ENCODE results near the gene ARNT2.

The ARNT2 gene

DNA sequence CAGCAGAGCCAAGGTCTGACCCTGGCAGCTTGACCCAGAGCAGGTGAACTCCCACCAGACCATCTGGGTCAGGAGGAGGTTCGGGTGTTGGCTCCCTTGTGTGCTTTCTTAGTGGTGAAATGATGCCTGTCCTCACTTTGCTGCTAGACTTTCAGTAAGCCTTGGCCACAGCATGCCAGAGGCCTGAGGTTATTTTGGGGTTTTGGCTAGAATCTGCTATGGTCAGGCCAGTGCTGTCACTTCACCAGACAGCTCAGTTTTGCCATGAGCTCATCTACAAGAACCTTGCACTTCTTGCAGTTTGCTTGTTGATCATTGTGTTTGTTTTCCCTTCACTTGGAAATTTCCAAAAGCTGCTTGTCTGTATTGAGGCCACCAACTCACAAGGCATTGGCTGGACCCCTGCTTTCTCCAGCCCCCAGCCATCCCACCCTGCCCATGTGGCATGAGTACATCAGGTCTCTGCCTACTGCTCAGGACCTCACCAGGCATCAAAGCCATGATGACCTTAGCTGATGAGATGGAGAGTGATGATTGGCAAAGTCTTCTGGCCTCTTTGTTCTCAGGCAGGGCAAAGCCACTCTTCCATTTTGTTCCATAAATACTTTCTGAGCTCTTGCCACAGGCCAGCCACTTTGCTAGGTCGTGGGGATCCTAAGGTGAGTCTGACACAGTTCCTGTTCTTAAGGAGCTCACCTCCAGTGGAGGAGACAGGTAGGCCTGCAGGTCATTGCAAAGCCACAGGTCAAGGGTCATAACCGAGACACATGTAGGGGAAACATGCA, 122.6 kb downstream of the ARNT2 start:
- no peak for DNase-seq

DNA sequence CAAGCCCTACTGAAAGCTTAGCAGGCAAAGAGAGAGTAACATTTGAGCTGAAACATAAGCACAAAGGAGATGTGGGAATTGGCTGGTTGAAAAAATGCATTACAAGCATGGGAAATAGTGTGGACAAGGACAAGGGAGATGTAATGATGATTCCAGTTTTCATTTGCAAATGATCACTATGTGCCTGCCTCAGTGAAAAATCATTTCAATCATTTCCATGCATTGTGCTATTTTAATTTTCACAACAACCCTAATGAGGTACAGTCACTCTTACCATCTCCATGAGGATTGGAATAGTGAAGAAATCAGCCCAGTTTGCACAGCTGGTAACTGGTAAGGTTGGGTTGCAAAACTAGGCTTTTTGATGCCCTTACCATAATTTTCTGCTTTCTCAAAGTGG, 123.2 kb downstream of the ARNT2 start:
- DNase-seq: no peak

DNA sequence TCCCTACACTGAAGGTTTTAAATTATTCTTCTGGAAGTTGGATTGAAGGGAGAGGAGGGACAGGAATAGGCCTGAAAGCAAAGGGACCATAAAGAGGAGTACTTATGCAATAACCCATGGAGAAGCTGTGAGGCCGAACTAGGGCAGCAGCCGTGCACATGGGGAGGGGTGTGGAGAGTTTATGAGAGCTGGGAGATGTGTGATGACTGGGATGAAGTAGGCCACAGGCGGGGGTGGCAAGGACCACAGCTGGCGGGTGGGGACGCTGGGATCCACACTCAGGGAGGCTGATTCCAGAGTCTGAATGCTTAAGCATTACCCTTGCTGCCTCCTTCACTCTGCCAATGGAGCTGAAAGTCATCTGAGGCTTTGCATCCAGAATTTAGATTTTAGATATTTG, 123.8 kb downstream of the ARNT2 start:
- DNase-seq: no peak

DNA sequence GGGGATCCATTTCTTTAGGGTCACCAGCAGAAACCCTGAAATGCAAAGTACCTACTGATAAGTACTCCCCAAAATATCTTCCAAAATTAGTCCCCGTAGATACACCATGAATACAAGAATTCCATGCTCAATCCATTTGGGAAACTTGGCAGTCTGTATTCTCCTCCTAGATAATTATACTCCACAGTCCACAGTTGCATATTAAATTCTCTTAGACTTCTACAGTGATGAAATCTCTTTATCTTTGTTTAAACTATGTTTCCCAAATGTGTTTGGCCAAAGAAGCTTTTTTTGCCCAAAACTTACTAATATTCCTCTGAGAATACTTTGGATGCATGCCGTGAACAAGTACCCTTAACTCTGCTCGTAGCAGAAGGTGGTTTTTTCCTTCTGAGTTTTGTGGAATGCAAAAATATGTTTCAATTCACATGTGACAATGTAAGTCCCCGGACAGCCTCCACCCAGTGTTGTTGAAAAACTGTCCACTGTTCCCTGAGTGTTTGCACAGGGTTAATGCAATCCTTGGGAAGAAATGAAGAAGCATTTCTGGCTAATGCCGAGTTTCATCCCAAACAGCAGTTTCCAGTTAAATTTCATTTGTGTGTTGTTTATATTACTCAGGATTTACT, 126.7 kb downstream of the ARNT2 start:
- DNase-seq: no peak

DNA sequence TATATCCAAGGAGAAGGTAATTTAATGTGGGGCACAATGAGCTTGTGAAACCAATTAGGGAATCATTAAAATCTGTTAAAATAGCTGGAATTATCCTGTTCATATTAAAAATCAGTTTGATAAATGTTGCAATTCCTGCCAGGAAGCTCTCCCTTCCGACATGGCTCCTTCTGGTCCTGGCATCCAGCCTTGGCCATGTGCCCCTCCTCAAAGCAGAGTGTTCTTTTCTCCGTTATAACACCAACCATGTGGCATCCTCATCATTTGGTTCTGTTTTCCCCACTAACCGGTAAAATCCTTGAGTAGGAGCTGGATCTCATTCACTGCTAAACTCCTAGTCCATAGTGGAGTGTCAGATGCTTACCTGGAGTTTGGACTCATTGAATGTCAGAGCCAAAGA, 127.2 kb downstream of the ARNT2 start:
- DNase-seq: no peak

DNA sequence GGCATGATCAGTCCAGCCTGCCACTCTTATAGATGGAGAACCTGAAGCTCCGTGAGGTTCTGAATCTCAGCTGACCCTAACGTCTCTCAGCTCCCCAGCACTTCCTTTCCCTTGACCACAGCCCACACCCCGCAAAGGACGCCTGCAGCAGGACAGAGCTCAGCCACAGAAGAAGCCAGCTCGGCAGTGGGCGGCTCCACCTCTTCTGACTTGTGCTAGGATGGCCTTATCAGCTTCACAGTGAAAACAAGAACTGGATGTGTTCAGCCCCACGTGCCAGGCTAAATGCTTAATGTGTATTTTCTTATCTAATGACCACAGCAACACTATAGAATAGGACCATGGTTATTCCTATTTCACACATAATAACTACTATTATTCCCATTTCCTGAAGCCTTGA, 127.6 kb downstream of the ARNT2 start:
- DNase-seq: no peak

DNA sequence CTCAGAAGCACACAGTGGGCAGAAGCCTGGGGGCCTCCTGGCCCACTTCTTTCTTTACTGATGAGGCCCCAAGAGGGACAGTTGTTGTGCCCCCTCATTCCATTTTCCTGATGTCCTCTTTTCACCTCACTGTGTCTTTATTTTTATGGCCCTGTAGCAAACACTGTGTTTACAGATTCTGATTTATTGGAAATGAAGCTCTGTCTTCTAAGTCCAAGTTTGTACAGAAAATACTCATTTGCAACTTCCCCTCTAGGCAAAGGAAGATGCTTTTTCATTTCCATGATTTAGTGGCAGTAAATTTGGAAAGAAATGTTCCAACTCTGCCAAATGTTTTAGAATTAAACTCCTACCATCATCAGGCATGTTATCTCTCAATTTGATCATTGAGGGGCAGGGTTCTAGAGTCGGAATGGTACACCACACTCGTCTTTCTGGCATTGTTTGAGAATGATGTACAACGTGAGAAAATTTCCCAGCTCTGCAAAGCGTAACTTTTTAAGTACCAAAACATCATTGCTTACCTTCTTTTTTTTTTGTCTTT, 129.7 kb downstream of the ARNT2 start:
- DNase-seq: no peak

DNA sequence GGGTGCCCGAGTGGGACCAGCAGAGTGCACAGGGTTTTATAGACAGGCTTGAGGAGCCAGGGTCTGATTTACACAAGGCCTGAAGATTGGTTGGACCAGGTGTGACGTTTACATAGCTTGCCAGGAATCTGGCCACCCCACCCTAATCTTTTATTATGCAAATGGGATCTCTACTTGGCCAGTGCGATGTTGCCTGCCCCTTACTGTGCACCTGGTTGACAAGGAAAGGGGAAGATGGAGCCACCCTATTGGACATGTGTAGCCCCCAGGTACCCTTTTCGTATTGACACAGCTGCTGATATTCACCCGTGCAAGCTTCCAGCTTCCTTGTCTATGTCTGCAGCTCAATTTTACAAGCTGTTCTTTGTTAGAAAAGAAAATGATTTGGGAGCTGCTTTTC, 132.0 kb downstream of the ARNT2 start:
- peak; percentile 93 for DNase-seq

DNA sequence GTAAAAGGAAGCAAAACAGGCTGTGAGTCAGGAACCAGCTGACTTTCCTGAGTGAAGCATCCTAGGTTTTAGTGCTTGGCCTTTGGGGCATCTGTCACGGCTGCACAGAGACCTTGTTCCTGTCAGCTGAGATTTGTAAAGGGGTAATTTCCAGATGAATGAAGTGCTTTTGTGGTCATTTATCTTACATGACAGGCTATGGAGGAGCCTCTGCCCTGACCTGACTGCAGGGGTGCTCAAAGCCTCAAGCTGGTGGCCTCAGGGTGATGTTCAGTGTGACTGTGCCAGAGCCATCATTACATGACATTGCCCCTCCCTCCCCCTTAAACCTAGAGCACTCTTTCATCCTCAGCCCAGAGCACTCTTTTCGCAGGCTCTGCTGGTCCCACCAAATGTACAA, 132.5 kb downstream of the ARNT2 start:
- DNase-seq: no peak

DNA sequence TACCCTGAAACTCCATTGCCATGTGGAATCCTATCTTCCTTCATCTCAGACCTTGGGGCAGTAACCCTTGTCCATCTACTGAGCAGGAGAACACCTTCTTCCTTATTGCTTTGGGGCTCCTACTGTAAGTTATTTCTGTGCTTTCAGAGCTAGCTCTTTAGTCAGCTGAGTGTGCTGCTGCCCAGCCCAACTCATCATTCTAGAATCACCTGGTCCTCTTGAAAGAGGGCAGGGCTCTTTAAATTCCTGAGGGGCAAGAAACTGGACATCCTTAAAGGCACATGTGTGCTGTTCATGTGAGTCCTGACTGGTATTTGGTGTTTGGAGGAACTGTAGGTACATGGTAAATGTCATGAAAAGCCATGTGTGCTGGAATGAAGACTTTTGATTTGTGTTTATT, 140.9 kb downstream of the ARNT2 start:
- no peak for DNase-seq

DNA sequence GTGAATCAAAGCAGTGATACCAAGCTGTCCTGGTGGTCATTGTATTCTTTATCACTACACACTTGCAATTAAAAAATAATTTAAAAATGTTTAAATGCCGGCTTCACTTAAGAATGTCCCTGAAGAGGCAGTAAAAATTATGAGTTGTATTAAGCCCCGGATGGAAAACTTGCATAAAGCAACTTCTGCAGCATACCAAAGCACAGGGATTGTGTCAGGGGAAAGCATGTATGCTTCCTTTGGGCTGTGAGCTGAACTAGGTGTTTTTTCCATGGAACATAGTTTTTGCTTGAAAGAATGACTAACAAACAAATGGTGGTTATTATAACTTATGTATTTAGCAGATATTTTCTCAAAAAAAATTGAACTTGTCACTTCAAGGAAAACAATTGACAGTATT, 143.1 kb downstream of the ARNT2 start:
- no peak for DNase-seq

DNA sequence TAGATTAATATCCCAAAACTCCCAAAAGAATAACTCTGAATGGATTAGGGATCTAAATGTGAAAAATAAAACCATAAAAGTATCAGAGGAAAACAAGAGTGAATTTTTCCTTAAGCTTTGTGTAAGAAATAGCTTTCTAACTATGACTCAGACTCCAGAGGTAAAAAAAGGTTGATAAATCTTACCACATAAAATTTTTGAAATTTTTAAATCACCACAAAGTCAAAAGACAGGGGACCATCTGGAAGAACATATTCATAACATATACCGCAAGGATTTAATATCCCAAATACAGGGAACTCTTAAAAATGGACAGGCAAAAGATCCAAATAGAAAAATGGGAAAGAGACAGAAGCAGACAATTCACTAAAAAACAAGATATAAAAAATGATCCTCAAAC, 145.0 kb downstream of the ARNT2 start:
- no peak for DNase-seq

DNA sequence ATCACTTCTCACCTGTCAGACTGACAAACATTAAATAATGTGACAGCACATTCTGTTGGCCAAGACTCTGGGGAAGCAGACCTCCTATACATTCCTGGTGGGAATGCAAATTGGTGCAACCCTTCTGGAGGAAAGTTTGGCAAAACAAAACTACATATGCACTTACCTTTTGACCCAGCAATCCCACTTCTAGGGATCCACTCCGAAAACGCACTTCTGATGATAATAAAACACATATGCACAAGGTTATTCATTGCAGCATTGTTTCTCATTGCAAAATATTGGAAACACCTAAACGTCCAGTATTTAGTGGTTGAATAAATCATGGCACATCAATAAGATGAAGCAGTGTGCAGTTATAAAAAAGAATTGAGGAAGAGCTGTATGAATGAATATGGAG, 145.5 kb downstream of the ARNT2 start:
- DNase-seq: no peak

DNA sequence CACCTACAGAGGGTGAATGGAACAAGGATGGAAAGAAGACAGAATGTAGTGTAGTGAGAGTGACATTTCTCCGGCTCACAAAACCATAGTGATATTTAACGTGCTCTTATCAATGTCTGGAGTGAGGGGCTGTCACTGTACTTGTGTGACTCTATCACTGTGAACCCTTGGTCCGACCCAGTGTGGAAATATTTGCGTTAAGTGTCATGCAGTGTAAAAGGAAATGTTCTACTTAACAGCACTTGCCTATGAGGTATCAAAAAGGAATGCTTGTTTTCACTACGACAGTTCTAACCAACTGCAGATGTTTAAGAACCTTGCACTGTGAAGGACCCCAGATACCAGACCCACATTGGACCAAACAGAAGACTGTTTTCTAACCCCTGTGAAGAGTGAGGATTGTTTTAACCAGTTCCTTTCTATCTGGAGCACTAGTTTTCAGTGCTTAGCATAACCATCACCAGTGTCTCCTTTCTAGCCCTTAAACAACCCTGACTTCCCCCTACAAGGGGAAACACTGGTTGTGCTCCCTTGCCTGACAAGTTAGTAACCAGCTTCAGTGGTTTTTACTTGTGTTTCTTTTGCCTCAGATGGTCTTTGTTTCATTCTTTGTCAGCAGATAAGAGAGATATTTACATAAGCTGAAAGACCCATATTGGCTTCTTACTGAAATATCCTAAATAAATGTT, 146.2 kb downstream of the ARNT2 start:
- DNase-seq: no peak

DNA sequence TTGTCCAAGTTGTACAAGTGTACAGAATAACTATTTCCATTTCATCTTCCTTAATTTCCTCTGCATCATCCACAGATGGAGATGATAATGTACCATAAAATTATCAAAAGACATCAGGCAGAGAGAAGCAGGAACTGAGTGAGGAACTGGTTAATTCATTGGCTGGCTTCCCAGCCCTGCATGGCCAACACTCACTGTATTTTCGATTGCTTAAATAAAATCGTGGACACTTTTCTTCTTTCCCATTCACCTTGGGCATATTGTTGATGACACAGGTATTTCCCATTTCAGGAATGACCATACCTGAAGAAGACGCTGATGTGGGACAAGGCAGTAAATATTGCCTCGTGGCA, 146.7 kb downstream of the ARNT2 start:
- DNase-seq: no peak

DNA sequence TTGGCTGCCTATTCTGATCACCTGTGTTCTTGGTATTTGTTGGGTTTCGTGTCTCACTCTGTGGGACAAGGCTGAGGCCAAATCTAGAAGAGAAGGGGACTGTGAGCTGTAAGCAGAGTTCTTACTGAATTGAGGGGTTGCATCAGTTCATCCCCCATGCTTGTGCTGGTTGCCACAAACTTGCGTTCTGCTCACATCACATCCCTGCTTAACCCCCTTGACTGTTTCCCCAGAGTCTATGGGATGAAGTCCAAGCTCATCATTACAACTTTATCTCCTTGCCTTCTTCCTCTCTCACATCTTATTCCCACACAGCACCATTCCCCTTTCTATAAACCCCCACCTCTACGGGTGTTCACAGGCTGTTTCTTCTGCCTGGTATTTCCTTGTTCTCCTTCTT, 147.2 kb downstream of the ARNT2 start:
- DNase-seq: no peak

DNA sequence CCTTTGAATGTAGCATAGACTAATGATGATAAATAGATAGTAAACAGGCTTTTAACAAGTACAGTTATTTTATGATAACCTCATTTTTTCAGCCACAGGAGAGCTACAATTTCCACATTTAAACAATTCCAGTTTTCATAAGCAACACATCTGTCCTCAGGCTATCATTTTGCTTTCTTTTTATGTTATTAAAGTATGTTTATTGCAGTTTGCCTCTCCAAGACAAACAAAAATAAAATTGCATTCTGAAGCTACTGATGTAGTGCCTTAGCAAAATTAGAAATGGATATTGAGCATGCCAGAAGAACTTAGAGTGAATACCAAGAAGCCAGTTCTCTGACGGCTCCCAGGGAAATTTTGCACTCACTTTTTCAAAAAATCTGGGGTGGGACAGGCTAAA, 150.4 kb downstream of the ARNT2 start:
- DNase-seq: no peak

DNA sequence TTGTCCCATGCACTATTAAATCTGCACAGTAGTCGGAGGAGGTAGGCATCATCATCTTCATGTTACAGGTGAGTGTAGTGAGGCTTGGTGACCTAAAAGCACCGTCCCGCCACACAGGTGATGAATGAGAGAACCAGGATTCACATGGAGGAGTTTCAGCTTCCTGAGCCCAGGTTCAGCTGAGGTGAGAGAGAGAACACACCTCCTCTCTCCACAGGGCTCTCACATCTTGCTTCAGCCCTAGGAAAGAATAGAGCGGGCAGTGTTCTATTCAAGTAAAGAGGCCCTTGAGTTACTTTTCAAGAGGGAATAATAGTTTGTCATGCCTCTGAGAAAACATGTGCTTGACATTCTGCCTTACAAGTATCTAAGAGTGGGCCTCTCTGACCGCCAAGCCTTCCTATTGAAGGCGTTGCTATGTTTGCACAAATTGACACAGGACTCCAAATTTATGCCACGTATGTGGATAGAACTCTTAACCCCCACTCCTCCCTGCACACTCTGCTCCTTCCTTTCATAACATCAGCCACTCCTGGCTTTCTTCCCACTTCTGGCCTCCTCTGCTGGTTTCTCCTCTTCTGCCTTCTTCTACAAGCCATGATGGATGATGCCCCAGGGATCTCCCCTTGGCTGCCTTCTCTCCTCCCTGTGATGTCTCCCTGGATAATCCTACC, 152.6 kb downstream of the ARNT2 start:
- DNase-seq: peak; percentile 65

DNA sequence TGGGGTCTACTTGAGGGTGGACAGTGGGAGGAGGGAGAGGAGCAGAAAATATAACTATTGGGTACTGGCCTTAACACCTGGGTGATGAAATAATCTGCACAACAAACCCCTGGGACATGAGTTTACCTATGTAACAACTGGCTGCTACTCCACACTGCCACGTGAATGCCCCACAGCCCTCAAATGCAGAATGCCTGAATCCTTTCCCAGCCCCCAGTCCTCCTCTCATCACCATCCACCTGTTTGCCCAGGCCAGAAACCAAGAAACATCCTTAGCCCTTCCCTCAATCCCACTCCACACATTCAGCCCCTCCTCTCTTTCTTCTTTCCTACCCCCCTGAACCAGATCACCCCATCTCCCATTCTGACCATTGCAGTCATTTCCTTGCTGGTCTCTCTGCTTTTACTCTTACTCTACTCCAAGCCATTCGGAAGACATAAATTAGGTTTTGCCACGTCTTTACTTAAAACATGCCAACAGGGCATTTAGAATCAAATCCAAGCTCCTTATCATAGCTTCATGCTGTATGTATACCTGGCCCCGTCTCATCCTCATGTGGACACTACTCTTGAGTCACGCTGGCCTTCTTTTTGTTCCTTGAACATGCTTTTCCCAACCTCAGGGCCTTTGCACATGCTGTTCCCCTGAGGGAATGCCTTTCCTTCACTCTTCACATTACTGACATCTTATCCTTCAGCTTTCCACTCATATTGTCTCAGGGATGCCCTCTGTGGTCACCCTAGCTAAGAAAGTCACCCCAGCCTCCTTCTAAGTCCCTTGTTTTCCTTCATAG, 153.5 kb downstream of the ARNT2 start:
- DNase-seq: no peak

DNA sequence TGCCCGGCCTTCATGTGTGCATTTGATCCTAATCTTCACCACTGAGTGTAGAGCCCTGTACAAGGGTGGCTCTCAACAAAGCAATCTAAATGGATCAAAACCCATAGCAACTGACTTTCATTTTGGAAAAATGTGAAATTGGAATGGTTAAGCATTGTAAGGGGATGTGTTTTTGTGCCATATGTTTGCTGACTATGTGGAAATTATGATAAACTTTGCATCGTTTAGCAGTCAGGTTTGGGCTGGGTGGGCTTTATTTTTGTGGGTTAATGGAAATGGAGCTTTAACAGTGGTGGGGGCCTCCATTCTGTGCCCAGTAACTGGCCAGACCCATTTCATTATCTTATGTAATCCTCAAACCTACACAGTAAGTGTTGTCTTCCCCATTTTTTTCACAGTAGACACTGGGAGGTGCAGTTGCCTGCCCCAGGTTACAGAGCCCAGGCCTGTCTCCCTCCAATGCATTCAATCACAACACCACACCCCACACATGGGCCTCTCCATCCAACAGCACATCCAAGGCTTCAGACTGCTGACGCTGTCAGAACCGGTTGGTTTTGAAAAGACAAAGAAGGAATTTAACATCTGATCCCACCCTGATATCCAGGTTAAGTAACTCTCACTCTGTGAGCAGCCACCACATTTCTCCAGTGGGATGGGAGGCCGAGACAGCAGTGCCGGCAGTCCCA, 154.6 kb downstream of the ARNT2 start:
- no peak for DNase-seq

DNA sequence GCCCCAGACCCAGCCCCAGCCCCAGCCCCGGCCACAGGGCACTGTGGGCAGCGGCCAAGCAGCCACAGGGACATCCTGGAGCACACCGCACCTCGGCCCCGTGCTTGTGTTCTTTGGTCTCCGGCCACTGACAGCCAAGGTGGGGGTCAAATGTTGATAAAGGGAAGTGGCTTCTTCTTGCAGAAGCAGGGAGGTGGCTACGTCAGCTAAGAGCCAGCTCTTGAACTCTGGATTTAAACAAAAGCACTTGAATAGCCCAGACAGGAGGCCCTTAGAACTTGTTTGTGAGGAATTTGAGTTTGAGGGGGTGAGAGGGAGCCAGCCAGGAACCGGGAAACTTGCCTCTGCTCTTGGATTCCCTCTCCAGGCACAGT, 155.1 kb downstream of the ARNT2 start:
- no peak for DNase-seq

DNA sequence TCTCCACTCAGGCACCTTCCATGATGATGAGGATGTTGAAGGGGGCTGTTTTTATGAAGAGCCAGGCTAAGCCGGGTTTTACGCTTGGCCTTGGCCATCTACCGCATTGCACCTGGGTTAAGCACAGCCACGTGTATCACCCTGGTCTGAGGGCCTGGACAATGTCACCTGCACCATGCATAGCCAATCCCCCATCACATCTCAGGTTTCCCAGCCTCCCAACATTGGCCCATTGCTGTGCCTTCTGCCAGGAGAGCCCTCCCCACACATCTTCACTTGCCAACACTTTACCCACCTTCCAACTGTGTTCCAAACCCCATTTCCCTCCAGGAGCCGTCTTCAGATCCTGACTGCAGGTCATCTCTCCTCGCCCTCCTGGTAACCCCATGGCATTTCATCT, 155.6 kb downstream of the ARNT2 start:
- no peak for DNase-seq

Data from DMS153 (cell line).